ENCODE data around the gene SLC25A51.

The SLC25A51 gene

GRCh38 chr9:37870081-37870798 lies 33.7 kb downstream of the SLC25A51 start:
- no peaks in the 10 kb centered on the region for H3K4me1 Mint-ChIP-seq
- DNase-seq (ENCODE audit: low spot score in 2 of 2) (no peak), ATAC-seq (replicated peaks; ENCODE audit: extremely low read depth, poor library complexity, severe bottlenecking) (no peak)
- H3K4me3 Mint-ChIP-seq, result no peak overlapping the region
- peaks cover 2% of the 10 kb centered on the region for H3K36me3 Mint-ChIP-seq (ENCODE audit: insufficient read depth)
- no peaks in the 10 kb centered on the region for H3K27me3 Mint-ChIP-seq
- no peaks in the 10 kb centered on the region for H3K9me3 Mint-ChIP-seq
- no peak overlapping the region for H3K27ac Mint-ChIP-seq (ENCODE audit: low read depth)

GRCh38 chr9:37862530-37862929 lies 41.4 kb downstream of the SLC25A51 start:
- no peak overlapping the region for H3K4me3 Mint-ChIP-seq
- H3K36me3 Mint-ChIP-seq (ENCODE audit: insufficient read depth), result peaks cover 25% of the 10 kb centered on the region
- ATAC-seq (replicated peaks; ENCODE audit: extremely low read depth, poor library complexity, severe bottlenecking) (no peak), DNase-seq (ENCODE audit: low spot score in 2 of 2) (no peak)
- H3K27me3 Mint-ChIP-seq, result no peaks in the 10 kb centered on the region
- H3K4me1 Mint-ChIP-seq, result no peaks in the 10 kb centered on the region
- H3K9me3 Mint-ChIP-seq, result no peaks in the 10 kb centered on the region
- no peak overlapping the region for H3K27ac Mint-ChIP-seq (ENCODE audit: low read depth)

GRCh38 chr9:37859043-37859442 lies 44.9 kb downstream of the SLC25A51 start:
- H3K4me3 Mint-ChIP-seq, result no peak overlapping the region
- no peaks in the 10 kb centered on the region for H3K27me3 Mint-ChIP-seq
- DNase-seq (ENCODE audit: low spot score in 2 of 2) (no peak), ATAC-seq (replicated peaks; ENCODE audit: extremely low read depth, poor library complexity, severe bottlenecking) (no peak)
- no peaks in the 10 kb centered on the region for H3K9me3 Mint-ChIP-seq
- H3K4me1 Mint-ChIP-seq, result no peaks in the 10 kb centered on the region
- peaks cover 22% of the 10 kb centered on the region for H3K36me3 Mint-ChIP-seq (ENCODE audit: insufficient read depth)
- no peak overlapping the region for H3K27ac Mint-ChIP-seq (ENCODE audit: low read depth)

- Mint-ChIP-seq H3K9me3 (no peaks in the 10 kb centered on the region), H3K27ac (ENCODE audit: low read depth) (no peak overlapping the region), H3K4me3 (no peak overlapping the region), H3K27me3 (no peaks in the 10 kb centered on the region), H3K36me3 (ENCODE audit: insufficient read depth) (peaks cover 15% of the 10 kb centered on the region), H3K4me1 (no peaks in the 10 kb centered on the region)
- DNase-seq (ENCODE audit: low spot score in 2 of 2), result no peak
- no peak for ATAC-seq (replicated peaks; ENCODE audit: extremely low read depth, poor library complexity, severe bottlenecking)
Observed at GRCh38 chr9:37856551-37856950, 47.4 kb downstream of the SLC25A51 start.

GRCh38 chr9:37852222-37852621 lies 51.7 kb downstream of the SLC25A51 start:
- peak overlapping the region; percentile 22 for H3K27ac Mint-ChIP-seq (ENCODE audit: low read depth)
- H3K4me1 Mint-ChIP-seq, result no peaks in the 10 kb centered on the region
- DNase-seq (ENCODE audit: low spot score in 2 of 2), result no peak
- peaks cover 9% of the 10 kb centered on the region for H3K36me3 Mint-ChIP-seq (ENCODE audit: insufficient read depth)
- no peaks in the 10 kb centered on the region for H3K9me3 Mint-ChIP-seq
- no peak for ATAC-seq (replicated peaks; ENCODE audit: extremely low read depth, poor library complexity, severe bottlenecking)
- H3K4me3 Mint-ChIP-seq, result no peak overlapping the region
- H3K27me3 Mint-ChIP-seq, result no peaks in the 10 kb centered on the region

GRCh38 chr9:37840560-37841194 lies 63.2 kb downstream of the SLC25A51 start:
- no peak for ATAC-seq (replicated peaks; ENCODE audit: extremely low read depth, poor library complexity, severe bottlenecking)
- Mint-ChIP-seq H3K27ac (ENCODE audit: low read depth) (peak overlapping the region; percentile 56), H3K4me1 (peaks cover 9% of the 10 kb centered on the region)

GRCh38 chr9:37839496-37840461 lies 64.1 kb downstream of the SLC25A51 start:
- Mint-ChIP-seq H3K4me3 (no peak overlapping the region), H3K9me3 (no peaks in the 10 kb centered on the region), H3K36me3 (ENCODE audit: insufficient read depth) (peaks cover 15% of the 10 kb centered on the region), H3K27ac (ENCODE audit: low read depth) (no peak overlapping the region), H3K27me3 (no peaks in the 10 kb centered on the region), H3K4me1 (peaks cover 9% of the 10 kb centered on the region)
- ATAC-seq (replicated peaks; ENCODE audit: extremely low read depth, poor library complexity, severe bottlenecking) (no peak), DNase-seq (ENCODE audit: low spot score in 2 of 2) (no peak)

More at GRCh38 chr9:37840560-37841194, 63.2 kb downstream of the SLC25A51 start:
- DNase-seq (ENCODE audit: low spot score in 2 of 2), result no peak
- no peaks in the 10 kb centered on the region for H3K27me3 Mint-ChIP-seq
- H3K9me3 Mint-ChIP-seq, result no peaks in the 10 kb centered on the region
- peaks cover 9% of the 10 kb centered on the region for H3K36me3 Mint-ChIP-seq (ENCODE audit: insufficient read depth)
- no peak overlapping the region for H3K4me3 Mint-ChIP-seq

Data from central memory CD8-positive, alpha-beta T cell (primary cell).